ENCODE measurements around the gene GCC2. TPM values are rescaled to one million over a fixed set of nuclear protein-coding genes. Genes with fewer than 3 reads are reported as not detected.

The GCC2 gene
- total RNA-seq, 1 donor from 2014 or later, result 75.9 TPM

- no peaks in the 10 kb centered on the region for H3F3A ChIP-seq (ENCODE audit: low read depth)
- H3K36me3 ChIP-seq, result peaks cover 24% of the 10 kb centered on the region
- H3K27ac ChIP-seq, result no peak overlapping the region
- no peaks in the 10 kb centered on the region for H3K27me3 Mint-ChIP-seq (ENCODE audit: insufficient read depth, low read depth)
- H3K4me1 Mint-ChIP-seq, result no peaks in the 10 kb centered on the region
- no peaks in the 10 kb centered on the region for H3K27me3 ChIP-seq
- no peaks in the 10 kb centered on the region for H3K4me1 ChIP-seq
- peaks cover 75% of the 10 kb centered on the region for H3K36me3 Mint-ChIP-seq
- no peak overlapping the region for H3K9ac ChIP-seq
- H3K4me3 ChIP-seq, result no peak overlapping the region
- no peaks in the 10 kb centered on the region for H3K9me3 ChIP-seq (ENCODE audit: low read depth)
- no peak overlapping the region for H3K27ac Mint-ChIP-seq
- TF ChIP-seq CTCF (IDR thresholded peaks at IDR 0.05) (no peak), EZH2phosphoT487 (IDR thresholded peaks at IDR 0.05) (no peak), EZH2 (IDR thresholded peaks at IDR 0.05) (no peak)
- H3K4me2 ChIP-seq, result no peak overlapping the region
- no peaks in the 10 kb centered on the region for H4K20me1 ChIP-seq (ENCODE audit: low read depth)
- no peak overlapping the region for H2AFZ ChIP-seq (replicated peaks)
- no peak overlapping the region for H3K4me3 Mint-ChIP-seq
- peaks cover 43% of the 10 kb centered on the region for H3K9me3 Mint-ChIP-seq
- H3K79me2 ChIP-seq (ENCODE audit: low read depth), result peaks cover 68% of the 10 kb centered on the region
- no peak for DNase-seq (ENCODE audit: low spot score)
Measured at GRCh38 chr2:108460345-108461037, 11.5 kb downstream of the GCC2 start.

GRCh38 chr2:108477099-108477498 lies 28.1 kb downstream of the GCC2 start:
- TF ChIP-seq EZH2 (IDR thresholded peaks at IDR 0.05), result no peak
- no peak for TF ChIP-seq CTCF (IDR thresholded peaks at IDR 0.05)
- no peak for TF ChIP-seq EZH2phosphoT487 (IDR thresholded peaks at IDR 0.05)
- no peak overlapping the region for H3K27ac Mint-ChIP-seq
- no peak overlapping the region for H3K4me2 ChIP-seq

DNA sequence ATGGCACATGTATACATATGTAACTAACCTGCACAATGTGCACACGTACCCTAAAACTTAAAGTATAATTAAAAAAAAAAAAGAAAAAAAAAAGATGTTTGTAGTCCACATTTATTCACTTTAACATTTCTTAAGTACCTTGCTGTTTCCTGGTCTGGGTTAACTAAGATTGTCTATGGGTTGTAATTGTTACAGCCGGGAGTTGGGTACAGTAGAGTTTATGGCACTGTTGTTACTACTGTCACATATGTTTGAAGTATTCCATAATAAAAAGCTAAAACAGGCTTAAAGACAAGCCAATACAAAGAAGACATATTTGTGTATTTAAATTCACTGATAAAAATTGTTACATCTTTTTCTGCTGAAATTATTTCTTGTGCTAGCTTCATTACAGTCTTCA lies 36.2 kb downstream of the GCC2 start:
- Histone ChIP-seq H3K27me3 (no peaks in the 10 kb centered on the region), H3K9me3 (ENCODE audit: low read depth) (peaks cover 5% of the 10 kb centered on the region), H3K79me2 (ENCODE audit: low read depth) (no peaks in the 10 kb centered on the region), H4K20me1 (ENCODE audit: low read depth) (no peaks in the 10 kb centered on the region), H2AFZ (replicated peaks) (no peak overlapping the region), H3K36me3 (peaks cover 48% of the 10 kb centered on the region), H3K27ac (no peak overlapping the region), H3K9ac (no peak overlapping the region), H3K4me1 (no peaks in the 10 kb centered on the region), H3K4me3 (no peak overlapping the region), H3F3A (ENCODE audit: low read depth) (no peaks in the 10 kb centered on the region), H3K4me2 (no peak overlapping the region)
- Mint-ChIP-seq H3K4me3 (no peak overlapping the region), H3K36me3 (peaks cover 21% of the 10 kb centered on the region), H3K4me1 (no peaks in the 10 kb centered on the region), H3K9me3 (no peaks in the 10 kb centered on the region), H3K27ac (no peak overlapping the region), H3K27me3 (ENCODE audit: insufficient read depth, low read depth) (no peaks in the 10 kb centered on the region)
- TF ChIP-seq EZH2phosphoT487 (IDR thresholded peaks at IDR 0.05) (no peak), CTCF (IDR thresholded peaks at IDR 0.05) (no peak), EZH2 (IDR thresholded peaks at IDR 0.05) (no peak)
- no peak for DNase-seq (ENCODE audit: low spot score)

More at GRCh38 chr2:108477099-108477498, 28.1 kb downstream of the GCC2 start:
- Mint-ChIP-seq H3K27me3 (ENCODE audit: insufficient read depth, low read depth) (no peaks in the 10 kb centered on the region), H3K4me1 (no peaks in the 10 kb centered on the region), H3K36me3 (peaks cover 28% of the 10 kb centered on the region), H3K4me3 (no peak overlapping the region), H3K9me3 (no peaks in the 10 kb centered on the region)
- H3K27me3 ChIP-seq, result no peaks in the 10 kb centered on the region
- H3K27ac ChIP-seq, result no peak overlapping the region
- no peak overlapping the region for H3K4me3 ChIP-seq
- no peaks in the 10 kb centered on the region for H3K4me1 ChIP-seq
- H3K36me3 ChIP-seq, result peaks cover 26% of the 10 kb centered on the region
- H3K9me3 ChIP-seq (ENCODE audit: low read depth), result no peaks in the 10 kb centered on the region
- no peaks in the 10 kb centered on the region for H3K79me2 ChIP-seq (ENCODE audit: low read depth)
- H2AFZ ChIP-seq (replicated peaks), result no peak overlapping the region
- no peak overlapping the region for H3K9ac ChIP-seq
- no peak for DNase-seq (ENCODE audit: low spot score)
- no peaks in the 10 kb centered on the region for H3F3A ChIP-seq (ENCODE audit: low read depth)
- no peaks in the 10 kb centered on the region for H4K20me1 ChIP-seq (ENCODE audit: low read depth)
